ENCODE measurements around the gene CAVIN3.
"Not testable (repeated sequence)": the region's sequence is repeated elsewhere in the genome, so short reads cannot be mapped to it uniquely, and the experiment has no call there.

The CAVIN3 gene

DNA sequence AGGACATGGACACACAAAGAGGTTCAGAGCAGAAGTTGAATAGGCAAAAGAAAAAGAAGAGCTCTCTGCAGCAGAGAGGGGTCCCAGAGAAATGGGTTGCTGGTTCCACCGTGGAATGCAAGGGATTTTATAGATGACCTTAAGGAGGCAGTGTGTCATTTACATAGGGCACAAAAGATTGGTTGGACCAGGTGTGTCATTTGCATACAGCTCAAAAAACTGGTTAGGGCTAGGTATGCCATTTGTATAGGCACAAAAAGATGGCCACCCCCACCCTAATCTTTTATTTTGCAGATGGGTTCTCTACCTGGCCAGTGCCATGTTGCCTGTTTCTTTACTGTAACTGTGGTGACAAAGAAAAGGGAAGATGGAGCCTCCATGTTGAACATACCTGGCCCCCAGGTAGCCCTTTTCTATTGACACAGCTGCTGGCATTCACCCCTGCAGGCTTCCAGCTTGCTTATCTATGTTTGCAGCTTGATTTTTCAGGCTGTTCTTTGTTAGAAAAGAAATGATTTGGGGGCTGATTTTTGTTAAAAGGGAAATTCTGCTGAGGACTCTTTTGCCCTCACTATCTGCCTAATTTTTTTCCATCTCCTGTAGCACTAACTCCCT lies 3.1 kb upstream of the CAVIN3 start:
- no peak for DNase-seq

DNA sequence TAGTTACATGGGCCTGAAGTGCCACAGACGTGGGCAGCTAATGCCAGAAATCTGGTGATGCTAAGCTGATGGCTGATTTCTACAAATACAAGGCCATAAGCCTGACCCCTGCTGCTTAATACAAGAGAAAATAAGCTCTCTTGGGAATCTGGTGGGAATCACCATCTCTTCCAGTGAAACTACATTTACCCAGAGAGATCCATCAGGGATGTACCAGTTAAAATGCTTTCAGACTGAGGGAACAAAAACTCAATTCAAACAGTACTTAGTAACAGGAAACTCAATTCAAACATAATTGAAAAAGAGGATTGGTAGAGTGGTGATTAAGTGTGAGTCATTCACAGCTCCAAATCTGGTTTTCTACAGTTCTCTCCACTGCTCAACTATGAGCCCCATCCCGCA lies 1.7 kb upstream of the CAVIN3 start:
- no peak for DNase-seq

DNA sequence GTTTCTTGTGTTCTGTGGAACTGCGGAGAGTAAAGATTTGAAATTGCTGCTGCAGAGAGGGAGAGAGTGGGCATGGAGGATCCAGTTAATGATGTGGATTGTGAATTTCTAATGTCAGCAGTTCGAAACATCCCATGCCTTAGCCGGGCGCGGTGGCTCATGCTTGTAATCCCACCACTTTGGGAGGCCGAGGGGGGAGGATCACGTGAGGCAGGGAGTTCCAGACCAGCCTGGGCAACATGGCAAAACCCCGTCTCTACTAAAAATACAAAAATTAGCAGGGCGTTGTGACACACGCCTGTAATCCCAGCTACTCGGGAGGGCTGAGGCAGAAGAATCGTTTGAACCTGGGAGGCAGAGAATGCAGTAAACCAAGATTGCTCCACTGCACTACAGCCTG lies 1.1 kb upstream of the CAVIN3 start:
- DNase-seq = no peak

DNA sequence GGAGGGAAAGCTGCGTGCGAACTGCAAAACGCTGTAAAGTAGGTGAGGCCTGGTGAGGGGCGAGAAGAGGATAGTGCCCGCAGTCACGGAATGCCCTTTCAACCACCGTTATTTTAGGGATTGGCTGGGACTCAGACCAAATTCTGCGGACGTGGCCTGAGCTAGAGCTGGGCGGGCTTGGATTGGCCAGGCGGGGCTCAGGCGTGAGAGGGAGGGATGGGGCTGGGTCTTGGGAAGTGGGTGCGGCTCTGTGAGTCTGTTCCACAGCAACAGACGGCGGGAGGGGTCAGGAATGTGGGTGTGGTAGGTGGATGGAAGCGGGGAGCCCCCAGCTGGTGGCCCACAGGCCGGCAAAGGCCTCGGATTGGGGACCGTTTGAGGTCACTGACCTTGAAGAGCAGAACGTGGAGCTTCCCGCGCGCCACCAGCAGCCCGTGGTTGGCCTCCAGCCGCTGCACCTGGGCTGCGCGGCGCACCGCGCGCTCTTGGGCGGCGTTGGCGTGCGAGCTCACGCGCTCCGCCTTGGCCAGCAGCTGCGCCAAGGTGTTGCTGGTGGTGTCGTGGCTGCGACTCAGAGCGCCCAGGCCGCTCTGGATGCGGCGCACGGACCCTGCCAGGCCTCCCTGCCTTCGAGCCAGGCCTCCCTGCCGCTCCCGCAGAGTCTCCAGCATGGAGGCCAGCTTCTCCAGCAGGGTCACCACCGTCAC lies 444 bp downstream of the CAVIN3 start:
- peak; percentile 88 for DNase-seq

DNA sequence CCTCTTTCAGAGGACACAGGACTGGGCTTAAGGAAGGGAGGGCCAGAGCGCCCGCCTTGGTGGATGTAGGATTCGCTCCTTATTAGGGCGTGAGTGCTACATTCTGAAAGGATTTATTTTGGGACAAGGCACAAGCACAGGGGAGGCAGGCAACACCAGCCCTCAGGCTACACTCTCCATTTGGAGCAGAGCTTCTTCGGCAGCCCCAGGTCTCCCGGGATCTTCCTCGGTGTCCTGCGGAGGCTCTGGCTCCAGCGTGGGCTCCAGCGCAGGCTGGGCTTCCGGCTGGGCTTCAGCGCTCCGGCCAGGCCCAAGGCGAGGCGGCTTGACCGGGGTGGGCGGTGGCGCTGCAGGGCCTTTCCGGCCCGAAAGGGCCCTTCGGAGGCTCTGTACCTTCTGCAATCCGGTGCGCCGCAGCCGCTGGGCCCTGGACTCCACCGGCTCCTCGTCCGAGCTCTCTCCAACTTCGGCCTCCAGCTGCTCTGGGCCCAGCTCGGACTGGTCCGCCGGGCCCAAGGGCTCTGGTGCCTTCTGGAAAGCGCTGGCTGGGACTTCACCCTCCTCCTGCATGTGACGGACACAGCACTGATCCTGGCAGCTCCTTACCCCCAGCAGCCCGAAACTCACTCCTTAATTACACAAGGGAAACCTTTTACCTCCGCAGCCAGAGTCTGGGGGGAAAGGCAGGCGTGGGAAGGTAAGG lies 1.1 kb downstream of the CAVIN3 start:
- DNase-seq = no peak

DNA sequence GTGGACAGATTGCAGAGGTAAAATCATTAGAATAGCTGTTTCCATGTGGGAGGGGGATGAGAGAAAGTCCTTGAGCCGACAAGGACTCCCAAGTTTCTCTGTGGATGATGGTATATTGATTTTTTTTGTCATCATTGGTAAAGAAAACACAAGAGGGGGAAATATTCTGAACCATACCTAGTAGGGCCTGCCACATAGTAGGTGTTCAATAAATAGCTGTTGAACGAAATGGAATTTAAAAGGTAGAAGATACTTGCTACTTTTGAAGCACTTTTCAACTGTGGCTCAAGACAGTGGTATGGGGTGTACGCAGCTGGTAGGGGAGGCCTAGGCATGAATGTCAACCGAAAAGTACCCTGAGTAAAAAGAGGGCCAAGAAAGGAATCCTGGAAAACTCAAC lies 2.1 kb downstream of the CAVIN3 start:
- no peak for DNase-seq

DNA sequence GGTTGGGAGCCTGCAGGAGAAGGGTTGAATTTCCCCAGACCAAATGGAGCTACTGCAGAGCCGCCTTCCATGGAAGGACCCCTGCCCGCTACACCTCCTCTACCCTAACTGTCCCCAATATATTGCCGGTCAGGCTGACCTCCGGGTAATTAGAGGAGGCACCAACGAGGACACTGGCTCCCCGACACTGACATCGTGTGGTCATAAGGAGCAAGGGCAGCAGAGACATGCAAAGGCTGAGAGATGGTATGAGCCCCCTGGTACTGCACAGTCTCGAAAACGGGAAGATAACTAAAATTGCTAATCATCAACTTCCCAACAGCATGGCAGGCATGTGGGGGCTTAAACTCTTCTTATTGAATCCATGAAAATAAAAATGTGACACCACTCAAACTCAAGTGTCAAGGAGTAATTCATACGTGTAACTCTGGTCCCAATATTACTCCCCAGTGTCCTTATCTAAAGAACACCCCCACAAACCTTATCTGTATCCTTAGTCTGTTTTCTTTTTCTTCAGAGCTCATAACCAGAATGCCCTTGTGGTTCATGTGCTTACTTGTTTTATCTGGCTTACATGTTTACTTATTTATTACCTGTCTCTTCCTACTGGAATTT lies 4.4 kb downstream of the CAVIN3 start:
- DNase-seq = peak; percentile 54

DNA sequence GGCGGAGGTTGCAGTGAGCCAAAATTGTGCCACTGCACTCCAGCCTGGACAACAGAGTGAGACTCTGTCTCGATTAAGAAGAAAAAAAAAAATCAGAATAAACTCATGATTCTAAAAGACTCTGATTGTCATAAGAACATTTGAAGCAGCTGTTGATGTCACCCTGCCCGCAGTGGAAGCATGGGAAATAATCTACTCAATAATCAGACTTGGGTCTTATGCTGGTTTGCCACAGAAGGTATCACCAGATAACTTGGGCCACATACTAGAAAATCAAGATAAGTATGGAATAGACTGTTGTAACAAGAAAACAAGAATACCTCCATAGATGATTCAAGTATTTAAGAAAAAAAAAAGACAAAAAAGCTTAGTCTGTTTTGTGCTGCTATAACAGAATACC lies 8.2 kb downstream of the CAVIN3 start:
- DNase-seq = no peak

DNA sequence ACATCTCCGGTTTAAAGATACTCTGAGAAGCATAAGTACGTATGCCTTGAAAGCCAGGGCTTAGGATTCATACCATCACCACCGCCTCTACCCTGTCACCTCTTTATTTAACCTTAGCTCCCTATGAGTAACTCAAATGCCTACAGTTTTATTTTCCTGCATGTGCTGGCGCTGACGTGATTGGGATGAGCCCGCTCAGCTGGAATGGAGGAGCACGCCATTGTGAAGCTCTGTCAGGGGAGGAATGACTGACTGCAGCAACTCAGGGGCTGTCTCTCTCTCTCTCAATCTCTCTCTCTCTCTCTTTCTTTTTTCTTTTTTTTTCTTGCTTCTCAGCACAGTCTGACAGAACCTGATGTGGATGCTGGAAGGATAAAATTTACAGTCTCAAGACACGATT lies 12.4 kb downstream of the CAVIN3 start:
- DNase-seq = no peak

DNA sequence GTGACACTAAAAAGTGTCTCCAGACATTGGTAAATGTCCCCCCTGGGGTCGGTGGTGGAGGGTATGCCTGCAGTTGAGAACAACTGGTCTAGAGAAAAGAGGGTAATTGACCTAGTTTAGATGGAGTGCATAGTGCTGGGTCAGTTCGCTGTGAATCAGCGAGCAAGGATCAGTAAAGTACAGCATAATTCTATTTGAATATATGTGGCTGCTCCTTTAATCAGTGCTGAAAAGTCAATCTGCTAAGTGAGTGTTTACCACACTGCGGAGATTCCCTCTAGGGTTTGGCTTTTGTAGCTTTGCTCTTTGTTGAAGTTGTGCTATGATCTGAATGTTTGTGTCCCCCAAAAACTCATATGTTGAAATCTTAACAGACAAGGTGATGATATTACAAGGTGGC lies 15.0 kb downstream of the CAVIN3 start:
- no peak for DNase-seq

DNA sequence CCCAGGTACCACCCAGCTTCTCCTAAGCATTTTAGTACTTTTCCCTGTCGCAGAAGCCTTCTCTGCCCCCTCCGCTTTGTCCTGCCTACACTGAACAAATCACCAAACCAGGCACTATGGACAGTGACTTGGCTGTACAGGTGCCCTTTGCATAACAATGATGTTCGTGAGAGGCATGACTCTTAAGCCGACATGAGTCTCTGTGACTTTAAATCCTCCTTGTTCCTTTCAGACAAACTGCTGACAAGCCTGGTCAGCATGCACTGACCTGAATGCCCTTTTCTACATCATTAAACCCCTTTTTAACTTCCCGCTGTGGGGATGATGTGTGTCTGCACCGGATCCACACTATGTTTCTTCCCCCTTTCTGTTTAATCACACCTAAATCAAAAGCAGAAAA lies 16.6 kb downstream of the CAVIN3 start:
- no peak for DNase-seq

DNA sequence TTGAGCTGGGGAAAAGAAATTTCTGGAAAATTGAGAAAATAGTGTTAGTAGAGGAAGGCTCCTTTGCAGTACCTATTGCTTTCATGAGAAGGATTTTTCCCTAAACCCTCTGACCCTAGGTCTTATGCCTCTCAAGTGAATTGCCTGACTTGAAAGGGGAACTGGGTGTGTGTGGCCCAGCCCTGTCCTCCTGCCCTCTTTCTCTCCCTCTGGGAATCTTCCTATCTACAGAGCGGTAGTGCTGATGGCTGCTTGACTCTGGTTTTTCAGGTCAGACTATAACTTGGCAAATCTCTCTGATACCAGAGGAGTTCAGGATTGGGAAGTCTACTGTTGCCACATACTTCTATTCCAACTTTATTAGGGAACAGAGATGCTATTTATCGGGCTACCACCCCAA lies 19.2 kb downstream of the CAVIN3 start:
- DNase-seq = no peak

DNA sequence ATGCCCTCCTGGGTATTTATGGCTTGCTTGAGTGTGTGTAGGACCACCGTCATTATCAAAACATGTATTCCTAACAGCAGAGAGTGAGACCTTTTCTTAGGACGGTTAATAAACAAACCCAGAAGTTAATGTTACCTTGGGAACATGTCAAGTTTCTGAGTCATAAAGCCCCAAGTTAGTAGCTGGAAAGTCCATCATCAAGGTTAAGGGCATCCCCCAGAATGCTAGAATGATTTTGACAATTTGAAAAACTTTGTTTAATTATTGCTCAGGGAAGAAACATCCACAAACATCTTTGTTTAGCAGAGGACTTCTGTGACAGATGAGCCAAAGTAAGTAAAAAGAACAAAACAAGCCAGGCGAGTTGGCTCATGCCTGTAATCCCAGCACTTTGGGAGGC lies 20.0 kb downstream of the CAVIN3 start:
- no peak for DNase-seq

DNA sequence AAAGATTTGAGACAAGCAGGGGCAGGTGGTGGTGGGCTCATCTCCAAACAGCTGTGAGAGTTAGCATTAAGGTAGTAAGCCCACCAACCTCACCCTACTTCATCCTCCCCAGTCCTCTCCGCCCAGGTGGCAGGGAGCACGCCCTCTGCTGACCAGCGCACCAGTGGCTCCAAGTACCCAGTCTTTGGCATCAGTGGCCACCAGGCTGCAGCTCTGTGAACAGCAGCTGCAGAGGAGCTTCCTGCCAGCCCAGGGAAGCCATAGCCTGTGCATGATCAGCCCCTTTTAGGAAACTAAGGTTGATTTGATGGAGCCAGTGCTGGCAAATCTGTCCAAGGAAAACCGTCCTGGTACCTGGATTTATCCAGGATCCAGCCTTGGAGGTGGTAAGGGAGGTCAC lies 21.7 kb downstream of the CAVIN3 start:
- DNase-seq = no peak

DNA sequence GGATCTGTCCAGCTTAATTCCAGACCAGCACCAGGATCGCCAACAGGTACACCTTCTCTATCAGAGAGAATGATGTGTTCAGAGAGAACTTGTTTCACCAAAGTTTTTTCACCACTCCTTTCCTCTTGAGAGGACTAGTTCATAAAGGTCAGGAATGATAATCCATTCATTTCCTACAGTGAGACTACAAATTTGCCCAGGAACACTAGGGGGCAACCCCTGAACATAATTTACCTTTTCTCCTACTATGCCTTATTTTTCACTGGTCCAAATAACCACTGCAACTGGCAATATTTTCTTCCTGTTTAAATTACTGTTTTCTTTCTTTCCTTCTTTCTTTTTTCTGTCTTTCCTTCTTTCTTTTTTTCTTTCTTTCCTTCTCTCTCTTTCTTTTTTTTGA lies 22.5 kb downstream of the CAVIN3 start:
- DNase-seq = no peak

DNA sequence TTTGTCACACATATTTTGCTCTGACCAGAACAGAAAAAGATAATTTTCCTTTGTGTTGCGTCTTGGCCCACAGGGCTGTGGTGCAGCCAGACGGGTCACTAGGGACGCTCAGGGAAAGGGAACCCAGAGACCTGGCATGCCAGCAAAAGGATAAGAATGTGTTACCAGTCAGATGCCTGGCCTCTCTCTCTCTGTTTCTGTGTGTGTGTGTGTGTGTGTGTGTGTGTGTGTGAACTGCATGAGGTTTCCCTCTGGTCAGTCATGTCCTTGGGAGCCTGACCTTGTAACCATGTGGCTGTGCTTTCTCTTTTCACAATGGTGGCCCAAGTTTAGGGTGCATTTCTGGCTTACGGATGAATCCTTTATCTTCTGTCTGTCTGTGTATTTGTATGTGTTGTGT lies 35.3 kb downstream of the CAVIN3 start:
- no peak for DNase-seq

DNA sequence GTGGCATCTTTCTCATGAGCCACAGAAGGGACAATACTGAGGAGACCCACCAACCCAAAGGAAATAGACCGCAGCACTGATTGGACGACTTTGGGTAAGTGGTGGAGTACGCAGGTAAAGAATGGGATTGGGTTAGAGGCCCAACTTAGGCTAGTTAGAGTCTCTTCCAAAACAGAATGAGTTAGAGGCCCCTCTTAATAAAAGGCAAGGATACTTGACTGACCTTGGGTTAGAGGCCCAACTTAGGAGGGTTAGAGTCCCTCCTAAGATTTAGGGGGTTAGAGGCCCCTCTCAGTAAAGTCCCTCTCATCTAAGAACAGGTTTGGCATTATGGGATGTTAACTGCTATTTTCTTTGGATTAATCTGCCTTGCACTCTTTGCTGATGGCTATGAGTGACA lies 36.1 kb downstream of the CAVIN3 start:
- no peak for DNase-seq

DNA sequence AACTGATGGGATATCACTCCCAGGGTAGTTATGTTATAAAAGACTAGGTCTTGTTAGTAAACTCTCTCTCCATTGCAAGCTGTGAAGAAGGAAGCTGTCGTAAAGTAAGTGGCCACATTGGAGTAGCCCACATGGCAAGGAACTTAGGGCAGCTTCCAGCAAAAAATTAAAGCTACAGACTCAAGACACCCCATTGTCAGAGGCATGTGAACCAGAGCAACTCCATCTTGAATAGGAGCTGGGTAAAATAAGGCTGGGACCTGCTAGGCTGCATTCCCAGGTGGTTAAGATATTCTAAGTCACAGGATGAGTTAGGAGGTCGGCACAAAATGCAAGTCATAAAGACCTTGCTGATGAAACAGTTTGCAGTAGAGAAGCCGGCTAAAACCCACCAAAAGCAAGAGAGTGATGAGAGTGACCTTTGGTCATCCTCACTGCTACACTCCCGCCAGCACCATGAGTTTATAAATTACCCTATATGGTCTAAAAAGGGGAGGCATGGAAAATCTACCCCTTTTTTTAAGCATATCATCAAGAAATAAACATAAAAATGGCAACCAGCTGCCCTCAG lies 36.8 kb downstream of the CAVIN3 start:
- DNase-seq = no peak

DNA sequence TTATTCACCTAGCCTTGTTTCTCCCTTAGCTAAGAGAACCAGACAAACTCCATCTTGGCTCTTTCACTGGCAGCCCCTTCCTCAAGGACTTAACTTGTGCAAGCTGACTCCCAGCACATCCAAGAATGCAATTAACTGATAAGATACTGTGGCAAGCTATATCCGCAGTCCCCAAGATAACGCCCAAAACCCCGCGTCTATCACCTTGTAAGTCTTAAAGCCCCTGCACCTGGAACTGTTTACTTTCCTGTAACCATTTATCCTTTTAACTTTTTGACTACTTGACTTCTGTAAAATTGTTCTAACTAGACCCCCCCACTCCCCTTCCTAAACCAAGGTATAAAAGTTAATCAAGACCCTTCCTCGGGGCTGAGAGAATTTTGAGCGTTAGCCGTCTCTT lies 39.5 kb downstream of the CAVIN3 start:
- DNase-seq = not testable (repeated sequence)

DNA sequence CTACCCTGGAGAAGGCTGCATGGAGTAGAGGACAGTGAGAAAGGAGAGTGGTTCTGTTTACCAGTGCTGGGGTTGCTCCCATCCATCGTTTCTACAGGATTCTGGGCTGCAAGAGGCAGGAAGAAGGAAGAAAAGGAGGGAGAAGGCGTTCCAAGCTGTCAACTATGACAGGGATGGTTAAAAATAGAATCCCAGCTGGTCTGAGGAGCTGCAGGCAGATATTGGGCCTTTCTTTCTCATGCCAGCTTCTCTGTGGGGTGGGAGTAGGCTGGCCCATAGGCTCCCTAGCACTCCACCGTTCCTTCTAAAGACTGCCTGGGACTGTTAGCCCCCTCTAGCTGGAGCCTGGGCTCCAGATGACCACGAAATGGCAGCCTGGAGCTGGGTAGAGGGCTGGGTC lies 47.1 kb downstream of the CAVIN3 start:
- DNase-seq = no peak

DNA sequence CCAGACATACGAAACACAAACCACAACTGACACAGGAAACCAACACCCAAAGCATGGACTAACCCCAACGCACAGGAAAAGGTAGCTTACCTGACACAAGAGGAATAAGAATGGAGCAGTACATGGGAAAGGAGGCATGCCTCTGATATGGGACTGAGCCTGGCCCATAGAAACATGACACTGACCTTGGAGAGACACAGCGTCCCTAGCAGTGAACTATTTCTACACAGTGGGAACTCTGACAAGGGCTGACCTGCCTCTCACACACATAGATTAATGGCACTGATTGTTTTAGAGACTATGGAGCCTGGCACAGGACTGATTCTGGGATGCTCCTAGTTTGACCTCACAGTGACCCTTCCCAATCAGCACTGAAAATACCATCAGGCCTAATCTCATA lies 48.7 kb downstream of the CAVIN3 start:
- DNase-seq = no peak

DNA sequence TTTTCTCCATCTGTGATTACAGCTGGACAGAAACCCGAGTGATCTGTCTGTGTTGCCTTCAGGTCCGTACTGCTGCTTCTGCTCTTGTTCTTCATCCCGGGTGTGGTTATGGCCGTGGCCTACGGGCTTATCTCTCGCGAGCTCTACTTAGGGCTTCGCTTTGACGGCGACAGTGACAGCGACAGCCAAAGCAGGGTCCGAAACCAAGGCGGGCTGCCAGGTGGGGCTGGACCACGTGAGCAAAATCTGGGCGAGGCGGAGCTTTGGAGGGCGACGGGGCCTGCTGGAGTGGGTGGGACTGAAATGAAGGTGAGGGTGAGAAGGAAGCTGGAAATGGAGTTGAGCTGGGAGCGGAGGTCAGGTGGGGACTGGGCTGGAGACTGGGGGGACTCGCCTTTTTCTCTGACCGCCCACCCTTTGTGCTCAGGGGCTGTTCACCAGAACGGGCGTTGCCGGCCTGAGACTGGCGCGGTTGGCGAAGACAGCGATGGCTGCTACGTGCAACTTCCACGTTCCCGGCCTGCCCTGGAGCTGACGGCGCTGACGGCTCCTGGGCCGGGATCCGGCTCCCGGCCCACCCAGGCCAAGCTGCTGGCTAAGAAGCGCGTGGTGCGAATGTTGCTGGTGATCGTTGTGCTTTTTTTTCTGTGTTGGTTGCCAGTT lies 49.6 kb downstream of the CAVIN3 start:
- no peak for DNase-seq

DNA sequence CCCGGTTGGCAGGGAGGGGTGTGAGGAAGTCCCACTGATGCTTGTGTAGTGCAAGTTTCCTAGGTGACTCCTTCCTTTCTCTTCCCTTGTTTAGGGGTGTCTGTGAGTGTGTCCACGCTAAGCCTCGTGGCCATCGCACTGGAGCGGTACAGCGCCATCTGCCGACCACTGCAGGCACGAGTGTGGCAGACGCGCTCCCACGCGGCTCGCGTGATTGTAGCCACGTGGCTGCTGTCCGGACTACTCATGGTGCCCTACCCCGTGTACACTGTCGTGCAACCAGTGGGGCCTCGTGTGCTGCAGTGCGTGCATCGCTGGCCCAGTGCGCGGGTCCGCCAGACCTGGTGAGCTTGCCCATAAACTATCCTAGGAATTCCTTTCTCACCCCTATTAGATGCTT lies 50.3 kb downstream of the CAVIN3 start:
- DNase-seq = no peak
